ENCODE data around the gene KIAA1217.

The KIAA1217 gene

GRCh38 chr10:24306507-24306875 lies 97.6 kb downstream of the KIAA1217 start:
- TF ChIP-seq, protein P1, sequence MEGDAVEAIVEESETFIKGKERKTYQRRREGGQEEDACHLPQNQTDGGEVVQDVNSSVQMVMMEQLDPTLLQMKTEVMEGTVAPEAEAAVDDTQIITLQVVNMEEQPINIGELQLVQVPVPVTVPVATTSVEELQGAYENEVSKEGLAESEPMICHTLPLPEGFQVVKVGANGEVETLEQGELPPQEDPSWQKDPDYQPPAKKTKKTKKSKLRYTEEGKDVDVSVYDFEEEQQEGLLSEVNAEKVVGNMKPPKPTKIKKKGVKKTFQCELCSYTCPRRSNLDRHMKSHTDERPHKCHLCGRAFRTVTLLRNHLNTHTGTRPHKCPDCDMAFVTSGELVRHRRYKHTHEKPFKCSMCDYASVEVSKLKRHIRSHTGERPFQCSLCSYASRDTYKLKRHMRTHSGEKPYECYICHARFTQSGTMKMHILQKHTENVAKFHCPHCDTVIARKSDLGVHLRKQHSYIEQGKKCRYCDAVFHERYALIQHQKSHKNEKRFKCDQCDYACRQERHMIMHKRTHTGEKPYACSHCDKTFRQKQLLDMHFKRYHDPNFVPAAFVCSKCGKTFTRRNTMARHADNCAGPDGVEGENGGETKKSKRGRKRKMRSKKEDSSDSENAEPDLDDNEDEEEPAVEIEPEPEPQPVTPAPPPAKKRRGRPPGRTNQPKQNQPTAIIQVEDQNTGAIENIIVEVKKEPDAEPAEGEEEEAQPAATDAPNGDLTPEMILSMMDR (IDR thresholded peaks at IDR 0.05; ENCODE audit: low read length), result no peak
- no peak for TF ChIP-seq EZH2 (IDR thresholded peaks at IDR 0.05; ENCODE audit: borderline replicate concordance, low read length)
- H3K4me1 ChIP-seq (ENCODE audit: insufficient read depth, low read length, severe bottlenecking), result no peaks in the 10 kb centered on the region
- no peaks in the 10 kb centered on the region for H3K36me3 ChIP-seq (ENCODE audit: insufficient read depth, low read length)
- no peak overlapping the region for H3K4me3 ChIP-seq (ENCODE audit: low read depth, low read length, poor library complexity, severe bottlenecking)
- H3K9ac ChIP-seq (ENCODE audit: low read length), result no peak overlapping the region
- no peak overlapping the region for H2AFZ ChIP-seq (ENCODE audit: low read length)
- no peaks in the 10 kb centered on the region for H3K9me3 ChIP-seq (ENCODE audit: low read length)
- H3K4me2 ChIP-seq (ENCODE audit: low read length), result no peak overlapping the region
- no peaks in the 10 kb centered on the region for H3K9me2 ChIP-seq (ENCODE audit: low read depth, low read length)
- H3F3A ChIP-seq (ENCODE audit: insufficient read depth, low read length), result no peaks in the 10 kb centered on the region
- H3K79me2 ChIP-seq (ENCODE audit: insufficient read depth, low read length), result no peaks in the 10 kb centered on the region
- H4K20me1 ChIP-seq (ENCODE audit: insufficient read depth, low read length), result no peaks in the 10 kb centered on the region
- H3K27ac ChIP-seq (ENCODE audit: low read depth, low read length, poor library complexity, severe bottlenecking), result no peak overlapping the region
- H3K27me3 ChIP-seq (ENCODE audit: insufficient read depth, low read length), result no peaks in the 10 kb centered on the region

DNA sequence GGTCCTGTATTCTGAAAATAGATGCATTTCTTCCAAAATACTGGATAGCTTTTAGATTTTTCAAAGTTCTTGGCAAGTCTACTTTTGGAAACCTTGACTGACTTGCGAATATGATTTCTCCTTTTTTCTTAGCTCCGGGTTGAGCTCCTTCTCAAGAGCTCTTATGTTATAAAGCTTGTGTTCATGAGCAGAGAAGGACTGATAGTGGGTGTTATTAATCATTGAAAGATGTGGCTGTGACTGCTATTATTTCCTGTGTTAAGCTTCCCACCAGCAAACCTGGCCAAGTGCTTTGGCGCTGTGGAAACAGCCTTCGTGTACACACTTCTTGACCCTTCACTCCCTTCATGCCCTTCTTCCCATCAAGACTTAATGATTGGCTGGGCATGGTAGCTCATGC lies 98.2 kb downstream of the KIAA1217 start:
- Histone ChIP-seq H3K9me2 (ENCODE audit: low read depth, low read length) (no peaks in the 10 kb centered on the region), H3K4me2 (ENCODE audit: low read length) (no peak overlapping the region), H2AFZ (ENCODE audit: low read length) (no peak overlapping the region), H3K9me3 (ENCODE audit: low read length) (no peaks in the 10 kb centered on the region), H3K4me1 (ENCODE audit: insufficient read depth, low read length, severe bottlenecking) (no peaks in the 10 kb centered on the region), H3K9ac (ENCODE audit: low read length) (no peak overlapping the region), H3F3A (ENCODE audit: insufficient read depth, low read length) (no peaks in the 10 kb centered on the region), H3K36me3 (ENCODE audit: insufficient read depth, low read length) (no peaks in the 10 kb centered on the region), H3K27me3 (ENCODE audit: insufficient read depth, low read length) (no peaks in the 10 kb centered on the region), H4K20me1 (ENCODE audit: insufficient read depth, low read length) (no peaks in the 10 kb centered on the region), H3K4me3 (ENCODE audit: low read depth, low read length, poor library complexity, severe bottlenecking) (no peak overlapping the region), H3K79me2 (ENCODE audit: insufficient read depth, low read length) (no peaks in the 10 kb centered on the region), H3K27ac (ENCODE audit: low read depth, low read length, poor library complexity, severe bottlenecking) (no peak overlapping the region)
- TF ChIP-seq, protein P1 (IDR thresholded peaks at IDR 0.05; ENCODE audit: low read length), result no peak
- no peak for TF ChIP-seq EZH2 (IDR thresholded peaks at IDR 0.05; ENCODE audit: borderline replicate concordance, low read length)

- Histone ChIP-seq H3K4me1 (ENCODE audit: insufficient read depth, low read length, severe bottlenecking) (no peaks in the 10 kb centered on the region), H3F3A (ENCODE audit: insufficient read depth, low read length) (no peaks in the 10 kb centered on the region), H3K27me3 (ENCODE audit: insufficient read depth, low read length) (no peaks in the 10 kb centered on the region), H3K9ac (ENCODE audit: low read length) (no peak overlapping the region), H3K4me2 (ENCODE audit: low read length) (no peak overlapping the region), H3K36me3 (ENCODE audit: insufficient read depth, low read length) (no peaks in the 10 kb centered on the region), H3K4me3 (ENCODE audit: low read depth, low read length, poor library complexity, severe bottlenecking) (no peak overlapping the region), H4K20me1 (ENCODE audit: insufficient read depth, low read length) (no peaks in the 10 kb centered on the region), H2AFZ (ENCODE audit: low read length) (no peak overlapping the region), H3K9me3 (ENCODE audit: low read length) (no peaks in the 10 kb centered on the region), H3K79me2 (ENCODE audit: insufficient read depth, low read length) (no peaks in the 10 kb centered on the region), H3K9me2 (ENCODE audit: low read depth, low read length) (no peaks in the 10 kb centered on the region), H3K27ac (ENCODE audit: low read depth, low read length, poor library complexity, severe bottlenecking) (no peak overlapping the region)
- no peak for TF ChIP-seq EZH2 (IDR thresholded peaks at IDR 0.05; ENCODE audit: borderline replicate concordance, low read length)
- TF ChIP-seq, protein P1 (IDR thresholded peaks at IDR 0.05; ENCODE audit: low read length), result no peak
Measured at GRCh38 chr10:24307696-24308485, 99.0 kb downstream of the KIAA1217 start.
